SK-N-SH (cell line): Measurements from ENCODE around the gene HOXB7. TPM values are rescaled to one million over a fixed set of nuclear protein-coding genes. Genes with fewer than 3 reads are reported as not detected.
A peak's percentile ranks its signal among the peaks of the same experiment; 100 is the strongest.

Experiments used
- CTCF ChIA-PET: fragments of 300-600, 350-600 bp; formaldehyde crosslinking; extraction: SDS; loops from one replicate; lab custom pipeline; 2021; lab: Yijun Ruan, JAX
- POLR2A ChIA-PET: fragments of 350-600 bp; sonication (Branson Sonifier 250); formaldehyde crosslinking; extraction: SDS; loops from one replicate; lab custom pipeline; 2020; ENCODE audit warnings: antibody characterized with exemption, inconsistent platforms; lab: Yijun Ruan, JAX
- DNase-seq: peaks from one replicate; pipeline ENCODE4 v3.0.0; 2012
- H2AFZ ChIP-seq: fragments of 200-600 bp; sonication (generic); 2 replicates; pipeline ENCODE4 v1.8.1; 2016; ENCODE audit warnings: antibody characterized with exemption, mild to moderate bottlenecking, low read depth
- H3F3A ChIP-seq: fragments of 200-600 bp; sonication (generic); replicated peaks from 2 replicates; pipeline ENCODE3; 2016; ENCODE audit warnings: antibody characterized with exemption, mild to moderate bottlenecking; ENCODE audit not compliant: insufficient read depth
- H3K27ac ChIP-seq, 2 experiments: fragments of 200-500 bp in 1 of 2; fragments of 200-600 bp in 1 of 2; sonication (Bioruptor generic) in 1 of 2; sonication (generic), shearing (Covaris generic) in 1 of 2; 2 replicates each; pipeline versions ENCODE4 v1.5.1 to v1.6.1; 2014 to 2016; ENCODE audit warnings: low read depth in 2 of 2, inconsistent platforms in 1 of 2, low read length in 1 of 2, mild to moderate bottlenecking in 1 of 2, mixed read lengths in 1 of 2
- H3K27me3 ChIP-seq: fragments of 200-600 bp; sonication (generic), shearing (Covaris generic); 2 replicates; pipeline ENCODE4 v1.6.1; 2016; ENCODE audit warnings: mixed run types; ENCODE audit not compliant: insufficient read depth
- H3K36me3 ChIP-seq, 2 experiments: fragments of 200-500 bp in 1 of 2; fragments of 200-600 bp in 1 of 2; sonication (Bioruptor generic) in 1 of 2; sonication (generic) in 1 of 2; replicated peaks in 1 of 2; 2 replicates each; pipeline versions ENCODE3 to v1.5.1; 2014 to 2016; ENCODE audit warnings: low read length in 1 of 2, mild to moderate bottlenecking in 1 of 2; ENCODE audit not compliant: insufficient read depth in 2 of 2, control insufficient read depth in 1 of 2
- H3K4me1 ChIP-seq, 2 experiments: fragments of 200-500 bp in 1 of 2; fragments of 200-600 bp in 1 of 2; sonication (Bioruptor generic) in 1 of 2; sonication (generic), shearing (Covaris generic) in 1 of 2; 2 replicates each; pipeline versions ENCODE4 v1.5.1 to v1.6.1; 2014 to 2016; ENCODE audit warnings: low read depth in 1 of 2, low read length in 1 of 2, mixed run types in 1 of 2; ENCODE audit not compliant: insufficient read depth in 2 of 2, control insufficient read depth in 1 of 2
- H3K4me2 ChIP-seq: fragments of 200-600 bp; sonication (generic), shearing (Covaris generic); 2 replicates; pipeline ENCODE4 v1.6.1; 2017; ENCODE audit warnings: mixed run types
- H3K4me3 ChIP-seq, 2 experiments: fragments of 200-500 bp in 1 of 2; fragments of 200-600 bp in 1 of 2; sonication (Bioruptor generic) in 1 of 2; sonication (generic), shearing (Covaris generic) in 1 of 2; 2 replicates each; pipeline versions ENCODE4 v1.5.1 to v1.8.1; 2014 to 2016; ENCODE audit warnings: low read depth in 2 of 2, inconsistent platforms in 1 of 2, low read length in 1 of 2, mild to moderate bottlenecking in 1 of 2, mixed read lengths in 1 of 2, moderate library complexity in 1 of 2
- H3K79me2 ChIP-seq: fragments of 200-600 bp; sonication (generic); 2 replicates; pipeline ENCODE4 v1.8.1; 2017; ENCODE audit warnings: mild to moderate bottlenecking; ENCODE audit not compliant: insufficient read depth
- H3K9ac ChIP-seq: fragments of 200-600 bp; sonication (generic); 2 replicates; pipeline ENCODE4 v1.6.1; 2017; ENCODE audit warnings: mixed run types
- H3K9me2 ChIP-seq: fragments of 200-600 bp; sonication (generic); 2 replicates; pipeline ENCODE4 v1.6.1; 2017; ENCODE audit warnings: mixed run types
- H3K9me3 ChIP-seq: fragments of 200-600 bp; sonication (generic); 2 replicates; pipeline ENCODE4 v1.6.1; 2017; ENCODE audit warnings: mixed run types, mild to moderate bottlenecking, moderate library complexity
- H4K20me1 ChIP-seq: fragments of 200-600 bp; sonication (generic); 2 replicates; pipeline ENCODE4 v1.6.1; 2017; ENCODE audit warnings: mild to moderate bottlenecking, mixed run types; ENCODE audit not compliant: insufficient read depth
- GABPA ChIP-seq: IDR thresholded peaks from 2 replicates; pipeline ENCODE4 v1.4.0; 2012; ENCODE audit warnings: low read depth, mild to moderate bottlenecking
- NFIC ChIP-seq: IDR thresholded peaks from 2 replicates; pipeline ENCODE4 v1.4.0; 2012; ENCODE audit warnings: borderline replicate concordance
- SIN3A ChIP-seq: IDR thresholded peaks from 2 replicates; pipeline ENCODE4 v1.6.1; 2012; ENCODE audit warnings: low read depth, mild to moderate bottlenecking, low read length, moderate library complexity, borderline replicate concordance
- TEAD4 ChIP-seq: IDR thresholded peaks from 2 replicates; pipeline ENCODE4 v1.4.0; 2012; ENCODE audit warnings: mild to moderate bottlenecking, borderline replicate concordance; ENCODE audit not compliant: insufficient read depth
- WGBS: methylation state at CpG from one replicate; pipeline ENCODE4 v1.1.6; 2017; ENCODE audit warnings: low lambda C conversion rate; 5-methylcytosine and 5-hydroxymethylcytosine counted together
- polyA plus RNA-seq, 3 experiments: library from polyadenylated mRNA; depleted of rRNA; stranded (reverse); fragments of >200 nt; gene quantifications; 2 replicates each; pipeline ENCODE4 v1.2.3, GENCODE V29; 2012
- TF ChIP-seq, protein P1 (sequence below): IDR thresholded peaks from 2 replicates; pipeline ENCODE4 v1.4.0; 2012; ENCODE audit warnings: low read depth, borderline replicate concordance
- TF ChIP-seq, protein P2 (sequence below): fragments of 200-600 bp; sonication (generic); IDR thresholded peaks from 2 replicates; pipeline ENCODE4 v1.6.1; 2017; ENCODE audit warnings: antibody characterized with exemption, mild to moderate bottlenecking, moderate library complexity
- TF ChIP-seq, protein P3 (sequence below): IDR thresholded peaks from 2 replicates; pipeline ENCODE4 v1.4.0; 2012; ENCODE audit warnings: low read depth

The HOXB7 gene
- polyA plus RNA-seq, 1 of the 3 experiments (the other 2 are of a cell fraction): not detected

DNA sequence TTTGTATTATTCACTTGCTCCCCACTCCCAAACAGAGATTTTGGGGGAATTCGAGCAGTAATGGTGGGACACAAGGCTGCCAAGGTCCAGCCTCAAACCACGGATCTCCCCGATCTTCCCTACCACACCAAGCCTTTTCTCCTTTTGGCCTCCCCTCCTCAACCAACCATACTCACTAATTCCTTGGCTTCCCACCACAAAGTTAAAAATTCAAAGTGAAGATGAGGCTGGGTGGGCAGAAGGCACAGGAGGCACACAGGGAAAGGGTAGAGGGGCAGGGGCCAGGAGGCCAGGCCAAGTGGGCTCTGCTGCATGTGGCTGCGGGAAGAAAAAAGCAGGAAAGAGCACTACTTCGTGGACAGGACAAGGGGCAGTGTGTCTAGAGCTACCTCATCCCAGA, 47.9 kb downstream of the HOXB7 start:
- Histone ChIP-seq H3K9me3 (no peaks in the 10 kb centered on the region), H3F3A (no peaks in the 10 kb centered on the region), H4K20me1 (peaks cover 4% of the 10 kb centered on the region; the same call in 1 of the 2 replicates), H3K36me3 (no peaks in the 10 kb centered on the region), H3K9ac (no peak overlapping the region), H3K27me3 (peaks cover 97% of the 10 kb centered on the region), H3K4me3 (no peak overlapping the region), H3K27ac (no peak overlapping the region), H3K9me2 (no peaks in the 10 kb centered on the region), H3K4me2 (no peak overlapping the region), H3K79me2 (no peaks in the 10 kb centered on the region), H3K4me1 (peaks cover 0 to 2% of the 10 kb centered on the region in 2 experiments; a peak in 1 of 4 replicates), H2AFZ (no peak overlapping the region)
- 15% methylated on average over 5 of the region's 5 CpGs for WGBS
- POLR2A ChIA-PET: no interaction called here
- CTCF ChIA-PET: interaction anchor here (0.7 to 1.3 kb wide), 6 partner anchors 25 to 316 kb away, joined by 3 to 6 read pairs (median 3); partner anchors contain the start of gene HOXB5
- no peak for TF ChIP-seq GABPA
- TF ChIP-seq NFIC: no peak
- TF ChIP-seq, protein P1, sequence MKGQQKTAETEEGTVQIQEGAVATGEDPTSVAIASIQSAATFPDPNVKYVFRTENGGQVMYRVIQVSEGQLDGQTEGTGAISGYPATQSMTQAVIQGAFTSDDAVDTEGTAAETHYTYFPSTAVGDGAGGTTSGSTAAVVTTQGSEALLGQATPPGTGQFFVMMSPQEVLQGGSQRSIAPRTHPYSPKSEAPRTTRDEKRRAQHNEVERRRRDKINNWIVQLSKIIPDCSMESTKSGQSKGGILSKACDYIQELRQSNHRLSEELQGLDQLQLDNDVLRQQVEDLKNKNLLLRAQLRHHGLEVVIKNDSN: no peak
- TF ChIP-seq SIN3A: no peak
- TF ChIP-seq TEAD4: no peak
- DNase-seq: no peak

DNA sequence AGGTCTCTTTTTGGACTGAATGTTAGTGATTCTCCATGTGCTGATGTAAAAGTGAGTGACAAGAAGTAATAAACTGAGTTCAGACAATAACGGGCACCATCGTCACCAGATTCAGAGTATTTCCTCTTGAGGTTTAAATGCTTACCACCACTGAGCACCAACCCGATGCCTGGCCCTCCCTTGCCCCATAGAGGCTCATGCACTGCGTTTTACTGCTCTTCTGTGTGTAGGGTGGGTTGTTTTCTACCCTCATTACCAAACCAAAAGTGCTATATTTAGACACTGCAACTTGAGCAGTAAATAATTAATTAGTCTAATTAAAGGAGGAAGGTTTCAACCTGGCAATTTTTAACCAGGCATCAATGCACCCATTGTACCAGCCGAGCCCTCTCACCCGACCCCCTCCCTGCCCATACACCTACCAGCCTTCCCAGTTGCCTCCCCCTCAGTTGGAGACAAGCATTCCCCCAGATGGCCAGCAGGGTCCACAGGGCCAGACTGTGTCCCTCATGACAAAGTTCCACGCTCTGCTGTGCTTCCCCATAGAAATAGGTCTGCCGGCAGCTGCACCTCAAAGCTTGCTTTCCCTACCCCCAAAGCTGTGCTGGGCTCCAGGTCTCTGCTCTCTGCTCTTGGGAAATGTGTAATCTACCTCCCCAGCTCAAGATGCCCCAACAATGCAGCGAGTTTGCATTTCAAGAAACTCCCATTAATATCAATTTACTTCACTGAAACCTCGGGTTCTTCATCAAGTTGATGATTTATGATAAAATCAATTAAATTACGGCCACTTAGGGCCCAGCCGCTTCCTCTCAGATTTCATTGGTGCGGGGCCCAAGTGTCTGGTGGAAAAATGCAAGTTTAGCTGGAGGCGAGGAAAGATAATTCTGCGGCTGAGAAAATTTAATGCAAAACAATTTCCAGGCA, 48.7 kb downstream of the HOXB7 start:
- TF ChIP-seq, protein P2, sequence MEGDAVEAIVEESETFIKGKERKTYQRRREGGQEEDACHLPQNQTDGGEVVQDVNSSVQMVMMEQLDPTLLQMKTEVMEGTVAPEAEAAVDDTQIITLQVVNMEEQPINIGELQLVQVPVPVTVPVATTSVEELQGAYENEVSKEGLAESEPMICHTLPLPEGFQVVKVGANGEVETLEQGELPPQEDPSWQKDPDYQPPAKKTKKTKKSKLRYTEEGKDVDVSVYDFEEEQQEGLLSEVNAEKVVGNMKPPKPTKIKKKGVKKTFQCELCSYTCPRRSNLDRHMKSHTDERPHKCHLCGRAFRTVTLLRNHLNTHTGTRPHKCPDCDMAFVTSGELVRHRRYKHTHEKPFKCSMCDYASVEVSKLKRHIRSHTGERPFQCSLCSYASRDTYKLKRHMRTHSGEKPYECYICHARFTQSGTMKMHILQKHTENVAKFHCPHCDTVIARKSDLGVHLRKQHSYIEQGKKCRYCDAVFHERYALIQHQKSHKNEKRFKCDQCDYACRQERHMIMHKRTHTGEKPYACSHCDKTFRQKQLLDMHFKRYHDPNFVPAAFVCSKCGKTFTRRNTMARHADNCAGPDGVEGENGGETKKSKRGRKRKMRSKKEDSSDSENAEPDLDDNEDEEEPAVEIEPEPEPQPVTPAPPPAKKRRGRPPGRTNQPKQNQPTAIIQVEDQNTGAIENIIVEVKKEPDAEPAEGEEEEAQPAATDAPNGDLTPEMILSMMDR: peak; percentile 40
- TF ChIP-seq, protein P3, sequence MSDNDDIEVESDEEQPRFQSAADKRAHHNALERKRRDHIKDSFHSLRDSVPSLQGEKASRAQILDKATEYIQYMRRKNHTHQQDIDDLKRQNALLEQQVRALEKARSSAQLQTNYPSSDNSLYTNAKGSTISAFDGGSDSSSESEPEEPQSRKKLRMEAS: no peak
- H3F3A ChIP-seq: no peaks in the 10 kb centered on the region
- no peak overlapping the region for H2AFZ ChIP-seq
- ChIA-PET CTCF (interaction anchor here (1.0 to 1.3 kb wide), 4 partner anchors 26 to 317 kb away, joined by 3 to 6 read pairs (median 3); partner anchors contain the start of gene HOXB5), POLR2A (no interaction called here)
- no peaks in the 10 kb centered on the region for H3K9me3 ChIP-seq
- H3K4me1 ChIP-seq: peaks cover 0 to 2% of the 10 kb centered on the region in 2 experiments; a peak in 1 of 4 replicates
- WGBS: 16% methylated on average over 15 of the region's 15 CpGs
- H3K27me3 ChIP-seq: peaks cover 97% of the 10 kb centered on the region
- no peaks in the 10 kb centered on the region for H3K79me2 ChIP-seq
- no peaks in the 10 kb centered on the region for H3K9me2 ChIP-seq
- no peak for DNase-seq
- peaks cover 4% of the 10 kb centered on the region; the same call in 1 of the 2 replicates for H4K20me1 ChIP-seq
- H3K4me2 ChIP-seq: no peak overlapping the region
- no peak overlapping the region for H3K27ac ChIP-seq
- no peak overlapping the region for H3K9ac ChIP-seq
- H3K4me3 ChIP-seq: no peak overlapping the region
- no peaks in the 10 kb centered on the region for H3K36me3 ChIP-seq
